GM12878 (cell line): ENCODE data around the gene CBARP. TPM values are rescaled to one million over a fixed set of nuclear protein-coding genes. Genes with fewer than 3 reads are reported as not detected.

Experiments
- ATAC-seq: fragments of 200-7000 bp; cut with Tn5 transposase; 3 replicates; pipeline ENCODE4 v1.9.1; 2020; ENCODE audit warnings: mild to moderate bottlenecking, moderate library complexity
- BruUV-seq: library from RNA; stranded (reverse); fragments of 400-500 nt; replicated peaks from 2 replicates; lab custom pipeline; 2021; lab: Mats Ljungman, UMichigan
- CTCF ChIA-PET: fragments of 300-600 bp; sonication (Branson Sonifier 250); formaldehyde crosslinking; extraction: SDS; loops from one replicate; lab custom pipeline; 2021; ENCODE audit warnings: inconsistent platforms; lab: Yijun Ruan, JAX
- POLR2A ChIA-PET: fragments of 350-600 bp; formaldehyde crosslinking; extraction: SDS; loops from one replicate; lab custom pipeline; 2021; ENCODE audit warnings: inconsistent platforms; lab: Charles Lee
- RAD21 ChIA-PET: fragments of 300-600 bp; sonication (Branson Sonifier 250); formaldehyde crosslinking; loops from one replicate; lab custom pipeline; 2023; ENCODE audit warnings: antibody characterized with exemption; ENCODE audit not compliant: unreplicated experiment; lab: Charles Lee
- SMC1A ChIA-PET: fragments of 300-600 bp; sonication (Branson Sonifier 250); formaldehyde crosslinking; loops from one replicate; lab custom pipeline; 2023; ENCODE audit not compliant: unreplicated experiment, uncharacterized antibody; lab: Charles Lee
- DNase-seq: peaks from one replicate; pipeline ENCODE4 v3.0.0-alpha.2; 2011; ENCODE audit warnings: low read depth, low spot score
- FAIRE-seq: peaks from 3 replicates; lab custom pipeline; 2011; peaks lifted over from hg19 to GRCh38; lab: Jason Lieb, UNC
- H2AFZ ChIP-seq: 2 replicates; pipeline ENCODE4 v1.6.0; 2011; ENCODE audit warnings: low read depth, low read length, control low read depth; ENCODE audit not compliant: control insufficient read depth
- H3K27ac ChIP-seq: 2 replicates; pipeline ENCODE4 v1.5.1; 2011; ENCODE audit warnings: control low read depth; ENCODE audit not compliant: control insufficient read depth, insufficient read depth
- H3K27me3 ChIP-seq, 2 experiments: replicated peaks in 1 of 2; 2 replicates each; pipeline versions ENCODE4 v1.6.0 to v1.6.1; 2011; ENCODE audit warnings: low read length in 1 of 2; ENCODE audit not compliant: control insufficient read depth in 2 of 2, insufficient read depth in 2 of 2
- H3K36me3 ChIP-seq, 2 experiments: 2 replicates each; pipeline ENCODE4 v1.5.1; 2011; ENCODE audit warnings: low read length in 1 of 2; ENCODE audit not compliant: control insufficient read depth in 2 of 2, insufficient read depth in 2 of 2
- H3K4me1 ChIP-seq: 2 replicates; pipeline ENCODE4 v1.6.1; 2011; ENCODE audit warnings: mild to moderate bottlenecking, low read length, moderate library complexity, mixed read lengths; ENCODE audit not compliant: control insufficient read depth, insufficient read depth
- H3K4me2 ChIP-seq: 2 replicates; pipeline ENCODE4 v1.6.0; 2011; ENCODE audit warnings: control low read depth; ENCODE audit not compliant: control insufficient read depth, insufficient read depth
- H3K4me3 ChIP-seq: fragments of 200-600 bp; sonication (generic); 2 replicates; pipeline ENCODE4 v1.5.1; 2016
- H3K79me2 ChIP-seq: 2 replicates; pipeline ENCODE4 v1.6.0; 2011; ENCODE audit warnings: low read length; ENCODE audit not compliant: control insufficient read depth, insufficient read depth
- H3K9ac ChIP-seq: 2 replicates; pipeline ENCODE4 v1.8.0; 2011; ENCODE audit warnings: low read length, control low read depth, mixed read lengths; ENCODE audit not compliant: control insufficient read depth, insufficient read depth
- H3K9me3 ChIP-seq: replicated peaks from 3 replicates; pipeline ENCODE4 v1.5.1; 2011; ENCODE audit warnings: mild to moderate bottlenecking, low read length; ENCODE audit not compliant: control insufficient read depth, insufficient read depth
- H4K20me1 ChIP-seq: 2 replicates; pipeline ENCODE4 v1.6.0; 2011; ENCODE audit not compliant: control insufficient read depth, insufficient read depth
- ASH2L ChIP-seq: fragments of 300-600, 200-600 bp; sonication (generic); IDR thresholded peaks from 2 replicates; pipeline ENCODE4 v1.6.1; 2017; ENCODE audit warnings: low read depth, mild to moderate bottlenecking, borderline replicate concordance
- CBFB ChIP-seq: IDR thresholded peaks from 2 replicates; pipeline ENCODE4 v1.6.1; 2016; ENCODE audit warnings: antibody characterized with exemption, low read depth
- CREM ChIP-seq: IDR thresholded peaks from 2 replicates; pipeline ENCODE4 v1.6.1; 2014; ENCODE audit warnings: antibody characterized with exemption, low read depth
- HDAC2 ChIP-seq: fragments of 200-600 bp; sonication (generic); IDR thresholded peaks from 2 replicates; pipeline ENCODE4 v1.6.1; 2017
- HSF1 ChIP-seq: fragments of 150-350 bp; IDR thresholded peaks from 2 replicates; pipeline ENCODE4 v1.6.1; 2014; ENCODE audit warnings: mild to moderate bottlenecking, low read depth, low read length
- MEF2A ChIP-seq: IDR thresholded peaks from 2 replicates; pipeline ENCODE4 v1.6.1; 2011; ENCODE audit warnings: low read depth, mild to moderate bottlenecking, low read length, moderate library complexity; ENCODE audit not compliant: insufficient read depth
- MTA3 ChIP-seq: IDR thresholded peaks from 2 replicates; pipeline ENCODE4 v1.6.1; 2012; ENCODE audit warnings: low read length, inconsistent platforms, borderline replicate concordance
- MYB ChIP-seq: fragments of 150-350 bp; IDR thresholded peaks from 2 replicates; pipeline ENCODE4 v1.6.1; 2014; ENCODE audit warnings: mild to moderate bottlenecking, low read depth, low read length, borderline replicate concordance
- RUNX3 ChIP-seq: IDR thresholded peaks from 2 replicates; pipeline ENCODE4 v1.6.1; 2012; ENCODE audit warnings: low read length, inconsistent platforms
- SMAD1 ChIP-seq: fragments of 450-650 bp; IDR thresholded peaks from 2 replicates; pipeline ENCODE4 v1.6.1; 2018; ENCODE audit warnings: mild to moderate bottlenecking, low read depth; ENCODE audit not compliant: partially characterized antibody
- SUPT20H ChIP-seq: IDR thresholded peaks from 2 replicates; pipeline ENCODE4 v1.6.1; 2011; ENCODE audit warnings: low read depth, mild to moderate bottlenecking, low read length, moderate library complexity, borderline replicate concordance; ENCODE audit not compliant: control insufficient read depth
- TBL1XR1 ChIP-seq: IDR thresholded peaks from 2 replicates; pipeline ENCODE4 v1.6.1; 2012; ENCODE audit warnings: low read depth, low read length, improper control_type of control experiment
- WGBS: methylation state at CpG from one replicate; pipeline ENCODE4 v1.1.6; 2016; ENCODE audit warnings: low lambda C conversion rate; ENCODE audit not compliant: insufficient replicate concordance, insufficient coverage; ENCODE audit errors: missing lambda C conversion rate; 5-methylcytosine and 5-hydroxymethylcytosine counted together
- in situ Hi-C: fragments of 300-500 bp; cut with MboI; formaldehyde crosslinking; loops from 9 replicates; pipeline ENCODE4 v1.14.3; 2018; ENCODE audit warnings: mixed read lengths
- intact Hi-C: fragments of 100-400 bp; cut with micrococcal nuclease; formaldehyde crosslinking; loops from one replicate; pipeline ENCODE4 v1.14.2; 2022; ENCODE audit not compliant: unreplicated experiment
- polyA plus RNA-seq, 11 experiments: library from polyadenylated mRNA; depleted of rRNA in 4 of 11; unstranded in 6 of 11; stranded (reverse) in 5 of 11; fragments of >200 nt; fragmentation: Nextera tagmentation in 4 of 11; fragmentation: Illumina TruSeq in 1 of 11; extraction: Ambion mirVana in 4 of 11; extraction: Trizol in 1 of 11; gene quantifications; 1 replicate in 1 of 11; 2 replicates in 10 of 11; pipeline versions ENCODE4 v1.2.1 to v1.2.3, GENCODE V29; 2011 to 2016; ENCODE audit warnings: inconsistent platforms in 2 of 11, missing spikeins in 2 of 11, low read depth in 1 of 11
- total RNA-seq, 4 experiments: library from RNA; depleted of rRNA in 3 of 4; stranded (reverse); fragments of >200 nt in 3 of 4; fragmentation: Illumina TruSeq in 1 of 4; extraction: Trizol in 1 of 4; gene quantifications; 2 replicates each; pipeline versions ENCODE4 v1.2.1 to v1.2.3, GENCODE V29; 2013 to 2021
- TF ChIP-seq, protein P1 (sequence below): fragments of 450-650 bp; IDR thresholded peaks from 2 replicates; pipeline ENCODE4 v1.6.1; 2017; ENCODE audit warnings: mild to moderate bottlenecking, moderate library complexity

CBARP gene
- total and polyA plus RNA-seq, 10 of the 15 experiments (the other 5 are each of a cell fraction or from before 2014, with no cell fraction given) = 0.04 to 0.59 (median 0.18) TPM; not detected in 3

GRCh38 chr19:1259206-1259875, 21.5 kb upstream of the CBARP start:
- peak overlapping the region; percentile 96 for H3K27ac ChIP-seq
- SMC1A ChIA-PET = no interaction called here
- RAD21 ChIA-PET = interaction anchor here (1.1 to 3.8 kb wide), 5 partner anchors 8 to 156 kb away, joined by 3 to 24 read pairs (median 6); partner anchors contain the start of gene CIRBP
- ATAC-seq (peak; percentile 59), DNase-seq (peak; percentile 73), FAIRE-seq (peak; percentile 83)
- peaks cover 43% of the 10 kb centered on the region for H3K79me2 ChIP-seq
- H3K9me3 ChIP-seq = no peaks in the 10 kb centered on the region
- H3K4me1 ChIP-seq = peaks cover 40% of the 10 kb centered on the region
- H4K20me1 ChIP-seq = no peaks in the 10 kb centered on the region
- peak overlapping the region; percentile 98 for H3K4me2 ChIP-seq
- in situ Hi-C loops (no loop called here), intact Hi-C loops (no loop called here)
- peaks cover 10 to 24% of the 10 kb centered on the region in 2 experiments; a peak in 3 of 4 replicates for H3K36me3 ChIP-seq
- H3K27me3 ChIP-seq = no peaks in the 10 kb centered on the region
- H3K4me3 ChIP-seq = peak overlapping the region; percentile 68
- H3K9ac ChIP-seq = peak overlapping the region; percentile 78
- WGBS = 3% methylated on average over 16 of the region's 17 CpGs
- no peak overlapping the region for H2AFZ ChIP-seq
- TSS peak; percentile 68 for BruUV-seq
- CTCF ChIA-PET = interaction anchor here (0.9 to 2.2 kb wide), 3 partner anchors 10 to 156 kb away, joined by 3 to 10 read pairs (median 3); partner anchors contain the start of gene CIRBP
- POLR2A ChIA-PET = interaction anchor here (1.6 to 2.4 kb wide), 3 partner anchors 10 to 15 kb away, joined by 4 to 12 read pairs (median 12); partner anchors contain the start of gene CIRBP
- TF ChIP-seq MYB (no peak), ASH2L (no peak), MTA3 (no peak), TBL1XR1 (no peak), SMAD1 (peak; percentile 18), CBFB (0 out of 2 replicates have a peak, but pooled peaks have one; percentile 20), RUNX3 (no peak), HDAC2 (no peak), HSF1 (no peak), SUPT20H (no peak), MEF2A (no peak), CREM (no peak)
- TF ChIP-seq, protein P1, sequence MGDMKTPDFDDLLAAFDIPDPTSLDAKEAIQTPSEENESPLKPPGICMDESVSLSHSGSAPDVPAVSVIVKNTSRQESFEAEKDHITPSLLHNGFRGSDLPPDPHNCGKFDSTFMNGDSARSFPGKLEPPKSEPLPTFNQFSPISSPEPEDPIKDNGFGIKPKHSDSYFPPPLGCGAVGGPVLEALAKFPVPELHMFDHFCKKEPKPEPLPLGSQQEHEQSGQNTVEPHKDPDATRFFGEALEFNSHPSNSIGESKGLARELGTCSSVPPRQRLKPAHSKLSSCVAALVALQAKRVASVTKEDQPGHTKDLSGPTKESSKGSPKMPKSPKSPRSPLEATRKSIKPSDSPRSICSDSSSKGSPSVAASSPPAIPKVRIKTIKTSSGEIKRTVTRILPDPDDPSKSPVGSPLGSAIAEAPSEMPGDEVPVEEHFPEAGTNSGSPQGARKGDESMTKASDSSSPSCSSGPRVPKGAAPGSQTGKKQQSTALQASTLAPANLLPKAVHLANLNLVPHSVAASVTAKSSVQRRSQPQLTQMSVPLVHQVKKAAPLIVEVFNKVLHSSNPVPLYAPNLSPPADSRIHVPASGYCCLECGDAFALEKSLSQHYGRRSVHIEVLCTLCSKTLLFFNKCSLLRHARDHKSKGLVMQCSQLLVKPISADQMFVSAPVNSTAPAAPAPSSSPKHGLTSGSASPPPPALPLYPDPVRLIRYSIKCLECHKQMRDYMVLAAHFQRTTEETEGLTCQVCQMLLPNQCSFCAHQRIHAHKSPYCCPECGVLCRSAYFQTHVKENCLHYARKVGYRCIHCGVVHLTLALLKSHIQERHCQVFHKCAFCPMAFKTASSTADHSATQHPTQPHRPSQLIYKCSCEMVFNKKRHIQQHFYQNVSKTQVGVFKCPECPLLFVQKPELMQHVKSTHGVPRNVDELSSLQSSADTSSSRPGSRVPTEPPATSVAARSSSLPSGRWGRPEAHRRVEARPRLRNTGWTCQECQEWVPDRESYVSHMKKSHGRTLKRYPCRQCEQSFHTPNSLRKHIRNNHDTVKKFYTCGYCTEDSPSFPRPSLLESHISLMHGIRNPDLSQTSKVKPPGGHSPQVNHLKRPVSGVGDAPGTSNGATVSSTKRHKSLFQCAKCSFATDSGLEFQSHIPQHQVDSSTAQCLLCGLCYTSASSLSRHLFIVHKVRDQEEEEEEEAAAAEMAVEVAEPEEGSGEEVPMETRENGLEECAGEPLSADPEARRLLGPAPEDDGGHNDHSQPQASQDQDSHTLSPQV = 0 out of 2 replicates have a peak, but pooled peaks have one; percentile 30
